Nephron progenitor cell (in vitro differentiated cells): ENCODE measurements around the gene GNL1.

Experiments
- DNase-seq: peaks from one replicate; pipeline ENCODE4 v3.0.0; 2021
- H3K27ac Mint-ChIP-seq: 2 replicates; pipeline ENCODE4 v1.8.0; 2021; ENCODE audit warnings: mild to moderate bottlenecking, moderate library complexity, mixed read lengths
- H3K27me3 Mint-ChIP-seq: 2 replicates; pipeline ENCODE4 v1.8.0; 2021; ENCODE audit warnings: mild to moderate bottlenecking, low read depth, mixed read lengths; ENCODE audit not compliant: poor library complexity
- H3K36me3 Mint-ChIP-seq: 2 replicates; pipeline ENCODE4 v1.8.0; 2021; ENCODE audit warnings: low read depth, mixed read lengths
- H3K4me1 Mint-ChIP-seq: 2 replicates; pipeline ENCODE4 v1.8.0; 2021; ENCODE audit warnings: mixed read lengths
- H3K4me3 Mint-ChIP-seq: 2 replicates; pipeline ENCODE4 v1.8.0; 2021; ENCODE audit warnings: mild to moderate bottlenecking, moderate library complexity, mixed read lengths
- H3K9me3 Mint-ChIP-seq: 2 replicates; pipeline ENCODE4 v1.8.0; 2021; ENCODE audit warnings: mild to moderate bottlenecking, moderate library complexity, mixed read lengths
- TF ChIP-seq, protein P1 (sequence below): fragments of 200-600 bp; sonication (generic); IDR thresholded peaks from 2 replicates; pipeline ENCODE4 v1.5.0; 2021; ENCODE audit warnings: antibody characterized with exemption

GNL1 gene

DNA sequence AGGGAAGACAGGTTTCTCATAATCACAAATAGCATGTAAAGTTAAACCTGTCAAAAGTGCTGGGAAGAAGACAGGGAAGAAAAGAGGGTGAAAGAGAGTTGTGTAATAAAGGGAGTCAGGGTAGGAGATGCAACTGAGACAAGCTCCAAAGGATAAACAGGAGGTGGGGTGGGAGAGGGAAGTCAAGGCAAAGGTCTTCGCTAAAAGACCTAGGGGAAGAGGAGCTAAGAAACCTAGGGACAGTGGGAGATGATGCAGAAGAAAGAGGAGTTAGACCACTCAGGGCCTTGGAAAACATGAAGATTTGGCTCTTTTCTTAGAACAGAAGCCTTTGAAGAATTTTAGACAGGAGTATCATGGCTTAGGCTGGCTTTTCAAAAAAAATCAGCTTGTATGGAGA lies 7.8 kb upstream of the GNL1 start:
- H3K27ac Mint-ChIP-seq = peak overlapping the region; percentile 86
- peaks cover 55% of the 10 kb centered on the region for H3K36me3 Mint-ChIP-seq
- no peak for DNase-seq
- no peak overlapping the region for H3K4me3 Mint-ChIP-seq
- no peaks in the 10 kb centered on the region for H3K9me3 Mint-ChIP-seq
- TF ChIP-seq, protein P1, sequence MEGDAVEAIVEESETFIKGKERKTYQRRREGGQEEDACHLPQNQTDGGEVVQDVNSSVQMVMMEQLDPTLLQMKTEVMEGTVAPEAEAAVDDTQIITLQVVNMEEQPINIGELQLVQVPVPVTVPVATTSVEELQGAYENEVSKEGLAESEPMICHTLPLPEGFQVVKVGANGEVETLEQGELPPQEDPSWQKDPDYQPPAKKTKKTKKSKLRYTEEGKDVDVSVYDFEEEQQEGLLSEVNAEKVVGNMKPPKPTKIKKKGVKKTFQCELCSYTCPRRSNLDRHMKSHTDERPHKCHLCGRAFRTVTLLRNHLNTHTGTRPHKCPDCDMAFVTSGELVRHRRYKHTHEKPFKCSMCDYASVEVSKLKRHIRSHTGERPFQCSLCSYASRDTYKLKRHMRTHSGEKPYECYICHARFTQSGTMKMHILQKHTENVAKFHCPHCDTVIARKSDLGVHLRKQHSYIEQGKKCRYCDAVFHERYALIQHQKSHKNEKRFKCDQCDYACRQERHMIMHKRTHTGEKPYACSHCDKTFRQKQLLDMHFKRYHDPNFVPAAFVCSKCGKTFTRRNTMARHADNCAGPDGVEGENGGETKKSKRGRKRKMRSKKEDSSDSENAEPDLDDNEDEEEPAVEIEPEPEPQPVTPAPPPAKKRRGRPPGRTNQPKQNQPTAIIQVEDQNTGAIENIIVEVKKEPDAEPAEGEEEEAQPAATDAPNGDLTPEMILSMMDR = no peak
- peaks cover 5% of the 10 kb centered on the region for H3K4me1 Mint-ChIP-seq
- H3K27me3 Mint-ChIP-seq = peaks cover 3% of the 10 kb centered on the region

DNA sequence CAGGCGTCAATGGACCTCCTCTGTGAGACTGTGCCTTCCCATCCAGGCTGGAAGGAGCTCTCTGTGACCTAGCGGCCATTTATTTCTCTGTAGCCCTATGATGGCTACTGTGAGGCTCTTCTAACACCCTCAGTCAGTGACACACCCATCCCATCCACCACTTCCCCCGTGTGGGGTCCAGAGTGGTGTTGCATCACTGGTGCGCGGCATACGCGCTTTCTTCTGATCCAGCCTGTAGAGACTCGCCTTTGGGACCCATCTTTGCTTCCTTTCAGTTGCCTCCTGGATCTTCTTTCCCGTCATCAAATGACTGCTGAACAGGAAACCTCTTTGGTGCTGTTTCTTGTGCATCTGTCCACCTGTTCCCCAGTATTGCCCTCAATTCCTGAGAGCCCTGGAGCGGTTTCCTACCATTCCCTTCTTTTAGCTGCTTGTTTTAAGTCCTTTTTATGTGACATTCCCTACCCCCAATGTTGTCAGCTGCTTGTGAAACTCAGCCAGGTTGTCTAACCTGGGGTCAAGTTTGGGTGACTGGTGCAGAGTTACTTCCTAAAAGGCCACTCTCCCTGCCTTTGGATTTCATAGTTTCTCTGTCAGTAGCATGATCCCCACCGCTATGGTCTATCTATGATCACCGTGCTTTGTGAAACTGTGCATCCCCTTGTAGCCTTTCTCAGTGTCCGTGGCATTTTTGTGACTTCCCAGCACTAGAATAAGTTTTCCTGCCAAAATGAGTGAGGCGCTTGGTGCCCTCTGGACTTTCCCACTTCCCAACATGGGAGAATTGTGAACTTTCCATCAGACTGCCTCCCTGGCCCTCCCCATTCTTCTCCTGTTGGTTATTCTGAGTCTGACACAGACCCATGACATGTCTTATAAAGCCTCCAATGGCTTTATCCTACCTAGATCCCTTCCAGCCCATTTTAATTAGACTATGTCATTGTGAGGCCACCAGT lies 6.5 kb upstream of the GNL1 start:
- TF ChIP-seq, protein P1 = no peak
- Mint-ChIP-seq H3K36me3 (peaks cover 56% of the 10 kb centered on the region), H3K9me3 (no peaks in the 10 kb centered on the region), H3K27me3 (peaks cover under 1% of the 10 kb centered on the region), H3K27ac (no peak overlapping the region), H3K4me3 (no peak overlapping the region), H3K4me1 (peaks cover 14% of the 10 kb centered on the region)
- DNase-seq = no peak

DNA sequence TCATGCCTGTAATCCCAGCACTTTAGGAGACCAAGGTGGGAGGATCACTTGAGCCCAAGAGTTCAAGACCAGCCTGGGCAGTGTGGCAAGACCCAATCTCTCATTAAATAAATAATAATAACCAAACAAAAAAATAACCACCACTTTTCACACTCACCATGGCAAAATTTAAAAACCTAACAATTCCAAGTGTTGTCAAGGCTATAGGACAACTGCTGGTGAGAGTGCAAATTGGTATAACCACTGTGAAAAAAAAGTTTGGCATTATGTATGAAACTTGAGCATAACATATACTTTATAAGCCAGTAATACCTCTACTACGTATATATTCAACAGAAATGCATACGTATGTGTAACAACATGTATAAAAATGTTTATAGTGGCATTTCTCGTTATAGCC lies 4.6 kb upstream of the GNL1 start:
- Mint-ChIP-seq H3K27ac (no peak overlapping the region), H3K4me3 (no peak overlapping the region), H3K4me1 (peaks cover 26% of the 10 kb centered on the region), H3K27me3 (no peaks in the 10 kb centered on the region), H3K36me3 (peaks cover 60% of the 10 kb centered on the region), H3K9me3 (no peaks in the 10 kb centered on the region)
- DNase-seq = no peak
- TF ChIP-seq, protein P1 = no peak

DNA sequence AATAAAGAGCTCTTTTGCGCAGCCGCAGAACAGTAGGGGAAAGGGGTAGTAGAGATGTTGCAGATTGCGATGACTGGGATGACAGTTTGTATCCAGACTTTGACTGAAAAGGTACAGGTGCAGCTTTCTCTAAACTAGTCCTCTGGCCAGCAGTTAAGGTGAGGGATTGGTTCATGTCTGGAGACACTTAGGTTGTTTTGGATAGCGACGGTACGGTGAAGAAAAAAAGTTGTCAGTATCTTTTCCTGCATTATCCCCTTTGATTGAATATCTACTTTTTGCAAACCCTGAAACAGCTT lies 1.3 kb upstream of the GNL1 start:
- H3K27ac Mint-ChIP-seq = peak overlapping the region; percentile 100
- TF ChIP-seq, protein P1 = no peak
- DNase-seq = no peak
- no peaks in the 10 kb centered on the region for H3K9me3 Mint-ChIP-seq
- H3K4me1 Mint-ChIP-seq = peaks cover 48% of the 10 kb centered on the region
- H3K4me3 Mint-ChIP-seq = peak overlapping the region; percentile 99
- H3K36me3 Mint-ChIP-seq = peaks cover 49% of the 10 kb centered on the region
- no peaks in the 10 kb centered on the region for H3K27me3 Mint-ChIP-seq

DNA sequence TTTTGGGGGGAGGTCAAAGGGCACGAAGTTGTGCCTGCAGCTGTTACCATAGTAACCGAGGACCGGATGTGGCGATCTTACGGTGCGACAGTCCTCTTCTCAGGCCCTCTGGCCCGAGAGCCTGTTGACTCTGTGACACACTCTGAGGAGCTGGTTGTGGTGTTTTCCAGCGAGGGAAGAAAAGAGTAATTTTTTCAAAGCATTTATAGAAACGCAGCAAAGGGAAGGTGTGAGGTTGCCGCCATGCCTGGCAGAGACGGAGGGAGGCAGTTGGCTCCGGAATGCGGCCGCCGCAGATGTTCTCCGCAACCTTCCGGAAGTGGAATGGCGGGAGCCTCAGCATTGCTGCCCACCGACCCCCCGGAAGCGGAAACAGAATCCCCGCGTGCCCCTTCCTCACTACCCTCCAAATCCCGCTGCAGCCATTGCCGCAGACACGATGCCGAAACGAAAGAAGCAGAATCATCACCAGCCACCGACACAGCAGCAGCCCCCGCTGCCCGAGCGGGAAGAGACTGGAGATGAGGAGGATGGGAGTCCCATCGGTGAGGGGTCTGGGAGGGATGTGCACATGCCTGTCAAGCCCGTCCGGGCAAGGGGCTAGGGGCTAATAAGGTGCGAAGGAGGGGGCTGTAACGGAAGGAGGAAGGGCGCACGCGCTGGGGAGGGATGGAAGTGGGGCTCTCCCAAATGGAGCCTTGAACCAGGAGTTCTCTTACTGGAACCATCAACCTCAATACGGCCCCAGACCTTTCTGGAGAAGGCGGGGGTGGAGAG lies 805 bp upstream of the GNL1 start, which contains the start of gene PRR3:
TSS of gene PRR3 (plus strand) at position 390 of the 777 bp plus-strand sequence. CDS start at position 440, 50 bp downstream.
- H3K27ac Mint-ChIP-seq = peak within 1 kb of the TSS; percentile 100
- peaks cover 48% of the 10 kb centered on the region for H3K4me1 Mint-ChIP-seq
- peak; percentile 85 for DNase-seq
- H3K36me3 Mint-ChIP-seq = peaks cover 49% of the 10 kb centered on the region
- TF ChIP-seq, protein P1 = no peak
- H3K27me3 Mint-ChIP-seq = no peaks in the 10 kb centered on the region
- H3K9me3 Mint-ChIP-seq = no peaks in the 10 kb centered on the region
- H3K4me3 Mint-ChIP-seq = peak within 1 kb of the TSS; percentile 99
